GM18507 (cell line): ENCODE results near the gene ABLIM1.

Source experiments
- DNase-seq: peaks from one replicate; pipeline ENCODE4 v3.0.0; 2011; ENCODE audit warnings: low read depth; ENCODE audit not compliant: insufficient read length; ENCODE audit errors: extremely low spot score
- FAIRE-seq: peaks from 2 replicates; lab custom pipeline; 2011; peaks lifted over from hg19 to GRCh38; lab: Jason Lieb, UNC

Gene ABLIM1

DNA sequence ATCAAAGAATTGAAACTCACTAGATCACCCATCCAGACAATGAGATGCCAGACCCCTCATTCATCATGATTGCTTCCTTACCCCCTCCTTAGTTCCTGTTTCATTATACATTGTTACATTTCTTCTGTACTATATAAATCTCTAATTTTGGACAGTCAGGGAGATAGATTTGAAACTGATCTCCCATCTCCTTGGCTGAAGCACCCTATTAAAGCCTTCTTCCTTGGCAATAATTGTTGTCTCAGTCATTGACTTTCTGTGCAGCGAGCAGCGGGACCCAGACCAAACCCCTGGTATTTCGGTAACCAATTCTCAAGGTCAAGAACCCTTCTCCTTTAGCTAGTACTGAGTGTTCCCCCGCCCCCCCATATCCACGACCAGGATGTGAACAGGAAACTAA, 100.2 kb downstream of the ABLIM1 start:
- DNase-seq (no peak), FAIRE-seq (no peak)

DNA sequence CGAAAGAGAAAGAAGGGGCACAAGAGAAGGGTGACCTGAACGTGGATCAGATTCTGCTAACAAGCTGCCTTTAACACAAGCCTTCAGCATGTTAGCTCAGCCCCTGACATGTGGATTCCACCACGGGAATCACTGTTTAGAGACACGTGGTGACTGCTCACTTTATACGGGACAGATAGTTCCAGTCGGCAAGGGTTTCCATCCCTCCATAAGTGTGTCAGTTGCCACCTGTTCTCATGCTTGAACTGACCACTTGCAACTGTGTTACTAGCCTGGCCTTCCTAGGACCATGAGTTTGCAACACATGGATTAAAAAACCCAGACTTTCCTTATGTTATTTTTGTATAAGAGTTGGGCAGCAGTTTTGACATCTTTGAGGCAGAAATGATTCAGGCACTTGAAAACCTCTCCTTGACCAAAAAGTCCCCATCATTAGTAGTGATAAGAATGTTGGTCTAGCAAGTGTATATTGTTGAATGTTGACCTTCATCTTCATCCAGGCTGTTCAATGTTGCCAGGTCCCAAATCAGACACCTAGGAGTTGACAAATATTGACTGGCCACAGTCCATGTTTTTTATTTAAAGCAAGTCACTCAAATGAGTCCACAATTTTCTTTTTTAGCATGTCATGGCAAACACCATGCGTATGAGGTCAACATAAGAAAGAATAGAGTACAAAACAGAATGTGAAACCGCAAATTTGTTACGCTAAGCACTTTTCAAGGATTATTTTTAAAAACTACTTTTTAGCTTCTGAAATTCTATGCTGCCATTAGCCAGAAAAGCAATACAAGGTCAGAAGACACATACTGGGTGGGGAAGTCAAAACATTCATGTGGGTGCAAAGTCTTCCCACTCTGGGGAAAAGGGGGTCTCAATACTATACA, 101.6 kb downstream of the ABLIM1 start:
- DNase-seq (no peak), FAIRE-seq (no peak)

DNA sequence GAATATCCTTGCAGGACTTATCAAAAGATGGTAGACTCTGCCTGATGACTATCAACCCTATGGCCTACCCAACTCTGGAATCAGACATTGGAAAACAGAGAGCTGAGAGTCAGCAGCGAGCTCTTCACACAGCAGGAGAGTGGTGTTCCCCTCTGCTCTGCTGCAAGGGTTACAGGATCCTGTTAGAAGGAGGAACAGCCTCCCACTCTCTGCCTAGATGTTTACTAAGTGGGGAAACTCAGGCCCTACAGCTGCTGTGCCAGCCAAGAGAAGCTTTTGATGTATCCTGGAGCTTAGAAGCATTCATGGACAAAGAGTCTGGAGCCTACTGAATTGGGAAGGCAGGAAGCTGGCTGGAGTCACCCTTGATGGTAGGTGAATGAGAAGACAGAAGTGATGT, 104.6 kb downstream of the ABLIM1 start:
- FAIRE-seq, result no peak
- DNase-seq, result no peak

DNA sequence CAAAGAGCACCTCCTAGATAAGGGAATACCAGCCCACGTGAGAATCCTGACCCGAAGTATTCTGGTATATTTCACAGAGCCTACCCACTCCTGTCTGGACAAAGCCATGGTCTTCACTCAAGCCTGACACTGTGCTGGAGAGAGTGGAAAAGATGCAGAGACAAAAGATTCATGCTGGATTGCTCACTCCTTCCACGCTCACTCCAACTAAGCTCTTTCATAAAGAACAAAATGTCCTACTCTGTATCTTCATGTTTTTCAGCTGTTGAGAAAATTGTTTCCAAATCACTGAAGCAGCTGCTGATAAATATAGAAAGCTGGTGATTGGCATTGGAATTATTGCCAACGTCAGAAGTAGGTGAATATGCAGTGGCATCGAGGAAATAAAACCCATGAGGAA, 106.0 kb downstream of the ABLIM1 start:
- no peak for DNase-seq
- no peak for FAIRE-seq

DNA sequence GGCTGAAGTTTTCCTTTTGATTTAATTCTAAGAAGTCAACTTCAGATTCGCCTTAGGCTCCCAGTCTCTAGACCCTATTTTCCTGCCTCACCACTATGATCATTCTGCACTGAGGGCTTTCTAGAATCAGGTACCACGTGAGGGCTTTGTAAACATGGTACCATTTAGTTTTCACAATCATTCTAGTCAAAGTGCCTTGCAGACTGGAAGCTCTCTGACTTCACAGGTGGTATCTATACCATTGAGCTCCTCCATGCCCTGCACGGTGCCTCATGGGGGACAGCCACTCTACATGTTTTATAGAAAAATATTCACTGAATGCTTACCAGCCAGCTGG, 106.5 kb downstream of the ABLIM1 start:
- DNase-seq, result no peak
- FAIRE-seq, result no peak

DNA sequence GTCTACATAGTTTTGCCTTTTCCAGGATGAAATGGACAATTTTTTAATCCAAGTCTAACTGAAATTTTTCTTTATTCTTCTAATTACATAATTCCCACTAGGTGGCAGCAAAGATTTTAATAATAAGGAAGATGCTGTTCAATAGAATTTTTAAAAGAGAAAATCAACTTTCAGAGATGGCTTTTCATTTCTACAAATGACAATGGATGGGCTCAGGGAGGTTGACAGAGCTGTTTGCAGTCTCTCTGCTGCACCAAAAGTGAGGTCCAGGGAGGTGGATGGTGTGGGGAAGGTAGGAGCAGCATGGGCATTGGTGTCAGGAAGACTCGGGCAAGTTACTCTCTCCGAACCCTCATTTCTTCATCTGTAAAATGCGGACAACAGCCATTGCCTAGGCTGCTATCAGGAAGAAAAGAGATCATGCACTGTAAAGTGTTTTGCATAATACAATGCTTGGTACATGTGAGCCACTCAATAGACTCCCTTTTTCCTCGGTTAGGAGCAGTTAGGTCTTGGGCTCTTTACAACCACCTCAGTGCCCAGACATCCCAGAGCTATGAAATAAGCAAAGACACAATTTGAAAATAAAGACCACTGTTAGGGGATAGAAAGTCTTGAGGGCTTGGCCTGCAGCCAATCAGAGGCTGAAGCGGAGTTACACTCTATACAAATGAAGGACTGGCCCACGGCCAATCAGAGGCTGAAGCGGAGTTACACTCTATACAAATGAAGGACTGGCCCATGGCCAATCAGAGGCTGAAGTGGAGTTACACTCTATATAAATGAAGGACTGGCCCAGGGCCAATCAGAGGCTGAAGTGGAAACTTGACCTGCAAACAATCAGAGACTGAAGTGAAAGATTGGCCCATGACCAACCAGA, 107.1 kb downstream of the ABLIM1 start:
- FAIRE-seq (no peak), DNase-seq (no peak)

DNA sequence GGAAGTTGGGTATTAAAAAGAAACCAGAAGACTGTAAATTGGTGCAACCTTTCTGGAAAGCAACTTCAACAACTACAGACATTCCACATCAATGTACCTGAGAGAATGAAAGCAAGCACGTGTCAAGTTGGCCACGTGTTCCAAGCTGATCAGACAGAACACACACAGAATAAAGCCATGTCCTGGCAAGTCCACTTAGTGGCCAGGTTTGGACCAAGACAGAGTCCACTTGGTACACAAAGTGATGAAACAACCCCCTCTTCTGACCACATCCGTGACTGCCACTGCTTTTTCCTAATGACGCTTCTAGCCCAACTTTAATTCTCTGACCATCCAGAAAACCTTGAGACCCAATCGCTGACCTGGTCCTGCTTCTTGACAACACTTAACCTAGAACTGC, 109.4 kb downstream of the ABLIM1 start:
- FAIRE-seq (no peak), DNase-seq (no peak)

DNA sequence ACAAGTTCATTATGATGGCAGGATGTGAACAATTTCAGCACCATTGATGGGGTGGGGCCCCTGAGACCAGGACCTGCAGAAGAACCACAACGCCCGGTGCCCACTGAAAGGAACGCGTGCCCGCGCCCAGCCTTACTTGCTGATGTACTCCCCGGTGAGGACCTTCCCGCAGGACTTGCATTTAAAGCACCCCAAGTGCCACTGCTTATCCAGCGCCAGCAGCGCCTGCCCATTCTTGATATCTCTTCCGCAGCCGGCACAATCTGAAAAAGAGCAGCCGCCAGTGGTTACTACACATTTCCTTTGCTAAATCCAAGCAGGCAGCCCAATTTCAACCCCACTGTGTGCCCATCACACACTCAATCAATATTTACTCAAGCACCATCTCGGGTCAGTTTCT, 110.6 kb downstream of the ABLIM1 start:
- FAIRE-seq, result no peak
- DNase-seq, result no peak

DNA sequence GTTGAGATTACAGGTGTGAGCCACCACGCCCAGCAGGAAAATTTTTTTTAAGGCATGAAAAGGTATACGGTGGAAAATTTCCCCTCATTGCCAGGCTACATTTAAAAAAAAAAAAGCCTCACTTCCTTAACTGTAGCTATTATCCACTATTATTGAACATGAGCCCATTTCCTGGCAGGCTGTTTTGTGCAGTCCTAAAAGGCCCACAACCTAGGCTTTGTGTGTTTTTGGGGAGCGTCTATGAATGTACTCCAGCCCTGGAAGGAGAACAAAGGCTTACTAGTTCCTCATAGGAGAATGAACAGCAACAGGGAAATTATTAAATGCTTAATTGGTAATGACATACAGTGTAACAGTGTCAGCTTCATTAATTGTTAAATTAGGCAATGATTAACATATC, 111.0 kb downstream of the ABLIM1 start:
- FAIRE-seq (no peak), DNase-seq (no peak)

DNA sequence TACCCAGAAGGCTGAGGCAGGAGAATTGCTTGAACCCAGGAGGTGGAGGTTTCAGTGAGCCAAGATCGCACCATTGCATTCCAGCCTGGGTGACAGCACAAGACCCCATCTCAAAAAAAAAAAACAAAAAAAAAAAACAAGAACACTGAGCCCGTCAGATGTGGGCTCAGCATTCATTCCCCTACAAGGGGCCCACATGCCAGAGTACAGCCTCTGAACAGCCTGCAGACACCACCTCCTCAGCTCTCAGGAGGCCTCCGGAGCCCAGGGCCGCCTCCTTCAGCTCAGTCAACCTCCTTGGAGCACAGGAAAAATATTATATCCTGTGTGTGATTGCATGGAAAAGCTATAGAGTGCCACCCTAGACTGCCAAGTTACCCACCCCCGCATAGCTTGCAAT, 112.3 kb downstream of the ABLIM1 start:
- FAIRE-seq (no peak), DNase-seq (no peak)

DNA sequence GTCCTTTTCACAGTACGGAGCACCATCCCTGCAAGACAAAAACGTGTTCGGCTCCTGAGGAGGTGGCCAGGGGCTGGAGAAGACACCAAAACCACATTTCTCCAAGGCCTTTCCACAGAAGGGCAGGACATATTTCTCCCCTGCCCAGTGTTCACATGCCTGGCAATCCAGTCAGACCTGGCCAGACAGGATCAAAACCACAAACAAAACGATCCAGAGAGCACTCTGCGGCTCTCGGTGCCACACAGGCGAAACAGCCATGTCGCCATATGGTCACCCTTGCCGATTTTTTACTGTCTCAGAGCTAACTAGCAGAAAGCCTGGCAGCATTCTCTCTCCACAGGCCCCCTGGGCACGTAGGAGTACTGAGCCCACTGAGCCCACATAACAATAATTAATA, 113.0 kb downstream of the ABLIM1 start:
- DNase-seq, result no peak
- no peak for FAIRE-seq

DNA sequence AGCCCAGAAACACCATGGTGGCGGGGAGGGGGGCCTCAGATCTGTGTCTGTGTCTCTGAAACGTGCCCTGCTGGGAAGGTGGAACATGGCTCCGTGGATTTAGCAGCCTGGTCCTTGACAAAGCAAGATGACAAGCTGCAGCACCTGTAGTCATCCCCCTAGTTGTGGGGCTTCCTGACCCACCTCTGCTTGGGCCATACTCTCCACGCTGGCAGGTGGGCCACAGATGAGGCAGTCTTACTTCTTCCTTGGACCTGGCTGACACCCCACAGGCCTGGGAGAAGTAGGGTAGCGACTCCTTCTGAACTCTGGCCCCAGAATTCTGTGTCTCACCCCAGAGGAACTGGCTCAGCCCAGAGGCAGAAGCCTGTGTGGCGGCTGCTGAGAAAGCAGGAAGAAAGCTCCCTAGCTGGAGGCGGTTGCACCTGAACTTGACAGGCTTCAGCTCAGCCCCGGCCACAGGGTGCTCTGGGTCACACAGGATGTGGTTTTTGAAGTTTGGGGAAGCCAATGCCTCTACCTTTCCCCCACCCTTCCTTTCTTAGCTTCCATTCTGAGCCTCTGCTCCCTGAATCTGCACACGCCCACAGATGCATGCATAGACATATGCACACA, 113.9 kb downstream of the ABLIM1 start:
- DNase-seq (peak; percentile 69), FAIRE-seq (peak; percentile 92)

DNA sequence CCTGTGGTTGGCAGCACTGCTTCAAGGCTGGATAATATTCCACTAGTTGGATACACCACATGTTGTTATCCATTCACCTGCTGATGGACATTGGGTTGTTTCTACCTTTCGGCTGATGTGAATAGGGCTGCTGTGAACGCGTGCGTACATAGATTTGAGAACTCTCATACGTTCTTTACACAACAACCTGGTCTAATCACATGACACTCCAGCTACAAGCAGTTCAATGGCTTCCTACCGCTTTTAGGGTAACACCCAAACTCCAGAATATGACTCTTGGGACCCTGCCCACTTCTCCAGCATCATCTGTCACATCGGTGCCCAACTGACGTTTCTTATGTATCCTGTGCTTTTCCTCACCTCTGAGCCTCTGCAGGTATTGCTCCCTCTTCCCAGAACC, 114.6 kb downstream of the ABLIM1 start:
- FAIRE-seq (peak; percentile 12), DNase-seq (no peak)

DNA sequence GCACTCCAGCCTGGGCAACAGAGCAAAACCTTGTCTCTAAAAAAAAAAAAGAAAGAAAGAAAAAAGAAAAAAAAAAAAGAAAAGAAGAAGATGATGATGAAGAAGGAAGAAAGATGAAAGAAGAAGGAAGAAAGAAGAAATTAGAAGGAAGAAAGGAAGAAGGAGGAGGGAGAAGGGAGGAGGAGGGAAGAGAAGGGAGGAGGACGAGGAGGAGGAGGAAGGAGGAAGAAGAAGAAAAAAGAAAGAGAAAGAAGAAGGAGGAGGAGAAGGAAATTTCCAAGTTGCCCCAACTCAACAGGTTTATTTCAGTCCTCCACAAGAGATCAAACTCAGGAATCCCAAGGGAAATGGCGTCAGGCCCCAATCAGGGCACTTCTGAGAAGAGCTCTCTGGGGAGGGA, 115.7 kb downstream of the ABLIM1 start:
- DNase-seq (no peak), FAIRE-seq (no peak)

DNA sequence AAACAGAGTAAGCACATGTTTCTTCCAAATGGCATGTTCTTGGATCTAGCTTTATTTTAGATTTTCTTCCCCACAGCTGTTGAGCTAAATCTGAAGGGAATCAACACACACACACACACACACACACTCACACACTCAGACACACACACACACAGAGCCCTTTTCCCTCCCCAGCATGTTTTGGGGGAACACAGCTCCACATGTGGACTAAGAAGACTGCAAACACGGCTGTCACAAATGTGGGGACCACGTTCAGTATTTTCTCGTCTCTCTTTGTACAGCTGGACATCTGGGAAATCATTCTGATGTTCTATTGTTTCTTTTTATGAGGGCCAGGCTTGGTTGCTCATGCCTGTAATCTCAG, 116.3 kb downstream of the ABLIM1 start:
- no peak for FAIRE-seq
- no peak for DNase-seq

DNA sequence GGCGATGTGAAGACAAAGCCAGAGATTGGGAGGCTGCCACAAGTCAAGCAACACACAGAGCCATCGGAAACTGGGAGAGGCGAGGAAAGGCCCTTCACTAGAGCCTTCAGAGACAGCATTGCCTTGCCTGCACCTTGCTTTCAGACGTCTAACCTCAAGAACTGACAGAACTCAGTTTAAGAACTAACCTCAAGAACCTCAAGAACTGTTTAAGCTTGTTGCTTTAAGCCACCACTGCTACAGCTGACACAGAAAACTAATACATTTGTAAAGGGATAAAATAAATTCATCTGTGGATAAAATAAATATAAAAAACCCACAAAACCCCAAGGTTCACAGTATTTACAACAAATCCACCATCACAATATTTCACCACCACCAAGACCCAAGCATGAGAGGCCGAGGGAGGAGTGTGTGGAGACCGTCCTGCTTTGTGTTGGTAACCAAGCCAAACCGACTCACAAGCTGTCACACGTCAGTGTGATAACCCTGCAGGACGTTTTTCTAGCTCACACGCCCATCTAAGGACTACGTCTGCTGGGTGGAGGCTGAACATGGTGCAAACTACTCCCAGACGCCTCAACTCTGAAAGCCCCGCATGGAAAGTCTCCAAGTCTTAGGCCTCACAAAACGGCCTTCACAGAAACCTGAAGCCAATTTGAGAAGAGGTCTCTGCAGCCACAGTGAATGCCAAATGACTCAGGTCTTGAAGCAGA, 116.8 kb downstream of the ABLIM1 start:
- FAIRE-seq (no peak), DNase-seq (no peak)

DNA sequence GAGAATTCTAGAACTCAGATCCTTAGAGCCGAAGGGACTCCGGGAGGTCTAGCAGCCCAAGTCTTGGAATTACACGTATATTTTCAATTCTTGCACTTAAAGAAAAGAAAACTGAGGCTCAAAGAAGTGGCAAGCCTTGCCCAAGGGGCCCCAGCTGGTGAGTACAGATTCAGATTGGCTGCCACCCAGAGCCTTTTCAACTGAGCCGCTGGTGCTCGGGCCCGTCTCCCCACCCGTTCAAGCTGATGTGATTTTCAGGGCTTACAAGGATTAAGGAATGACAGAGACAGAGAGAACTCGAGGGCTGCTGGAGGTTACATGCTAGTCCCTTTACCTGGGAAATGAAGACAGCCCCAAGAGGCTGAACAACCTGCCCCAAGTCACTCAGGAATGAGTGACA, 117.8 kb downstream of the ABLIM1 start:
- no peak for DNase-seq
- no peak for FAIRE-seq

DNA sequence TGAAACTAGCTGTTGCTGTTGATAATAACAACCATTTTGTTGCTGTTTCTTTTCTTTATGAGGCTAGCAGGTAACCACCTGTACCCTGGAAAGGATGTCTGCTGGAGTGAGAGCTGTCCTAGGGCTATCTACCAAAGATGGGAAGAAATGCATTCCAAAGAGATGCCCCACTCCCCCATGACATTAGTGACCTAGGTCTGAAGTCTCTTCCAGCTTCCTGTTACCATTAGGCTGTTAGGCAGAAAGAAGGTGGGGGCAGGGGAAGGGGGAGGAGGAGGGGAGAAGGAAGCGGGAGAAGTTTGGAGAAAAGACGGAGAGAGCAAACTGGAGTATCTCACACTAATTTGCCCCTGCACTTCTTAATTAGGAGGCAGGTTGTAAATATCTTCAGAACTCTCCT, 118.5 kb downstream of the ABLIM1 start:
- FAIRE-seq (no peak), DNase-seq (no peak)

DNA sequence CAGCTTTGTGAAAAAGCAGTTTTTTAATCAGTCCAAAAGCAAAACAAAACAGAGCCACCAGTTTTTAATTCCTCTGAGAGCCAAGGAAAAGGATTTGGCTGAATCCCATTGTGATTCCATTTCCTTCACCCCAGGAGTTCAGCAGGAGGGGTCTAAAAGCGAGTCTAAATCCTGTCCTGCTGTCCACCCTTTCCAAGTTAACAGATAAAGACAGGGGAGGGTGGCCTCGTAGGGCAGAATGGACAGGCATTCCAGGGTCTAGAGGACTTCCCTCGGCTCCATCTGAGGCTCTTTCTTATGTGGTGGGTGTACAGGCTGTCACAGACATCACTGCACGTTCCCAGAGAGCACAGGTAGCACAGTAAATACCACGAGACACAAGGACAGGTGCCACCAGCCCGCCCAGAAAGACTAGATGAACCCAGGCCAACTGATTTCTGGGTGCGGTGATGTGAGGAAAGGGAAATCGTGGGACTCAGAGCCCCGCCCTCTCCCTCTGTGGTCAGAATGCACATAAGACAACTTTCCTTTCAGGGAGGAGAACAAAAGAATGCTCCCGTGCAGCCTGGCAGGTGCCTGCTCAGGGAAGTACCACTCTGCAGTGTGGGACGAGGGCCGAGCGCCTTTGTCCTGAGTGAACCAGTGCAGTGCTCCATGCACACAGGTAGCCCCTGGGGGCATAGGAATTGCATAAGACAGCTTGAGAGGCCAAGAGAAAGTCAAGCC, 119.7 kb downstream of the ABLIM1 start:
- FAIRE-seq (no peak), DNase-seq (no peak)
